Measurements from ENCODE around the gene THAP4. TPM values are rescaled to one million over a fixed set of nuclear protein-coding genes. Genes with fewer than 3 reads are reported as not detected.
"Not testable (repeated sequence)": the region's sequence is repeated elsewhere in the genome, so short reads cannot be mapped to it uniquely, and the experiment has no call there.

Gene THAP4
- total RNA-seq, 1 donor from 2014 or later, result 42.5 TPM

GRCh38 chr2:241598061-241598460, 38.9 kb downstream of the THAP4 start:
- H3K27me3 Mint-ChIP-seq (ENCODE audit: unreplicated experiment), result peaks cover 3% of the 10 kb centered on the region
- no peaks in the 10 kb centered on the region for H3K4me1 Mint-ChIP-seq (ENCODE audit: unreplicated experiment)
- peaks cover 20% of the 10 kb centered on the region for H3K36me3 Mint-ChIP-seq (ENCODE audit: low read depth, unreplicated experiment)

GRCh38 chr2:241597561-241597960, 39.4 kb downstream of the THAP4 start:
- H3K4me1 Mint-ChIP-seq (ENCODE audit: unreplicated experiment), result no peaks in the 10 kb centered on the region
- H3K36me3 Mint-ChIP-seq (ENCODE audit: low read depth, unreplicated experiment), result peaks cover 21% of the 10 kb centered on the region
- DNase-seq (ENCODE audit: low spot score), result no peak
- H3K27ac Mint-ChIP-seq (ENCODE audit: unreplicated experiment), result no peak overlapping the region
- TF ChIP-seq CTCF (IDR thresholded peaks at IDR 0.05; ENCODE audit: unreplicated experiment), result no peak
- H3K9me3 Mint-ChIP-seq (ENCODE audit: unreplicated experiment), result no peaks in the 10 kb centered on the region
- H3K27me3 Mint-ChIP-seq (ENCODE audit: unreplicated experiment), result peaks cover 3% of the 10 kb centered on the region
- H3K4me3 Mint-ChIP-seq (ENCODE audit: unreplicated experiment), result no peak overlapping the region

More at GRCh38 chr2:241598061-241598460, 38.9 kb downstream of the THAP4 start:
- no peak overlapping the region for H3K27ac Mint-ChIP-seq (ENCODE audit: unreplicated experiment)
- no peak for DNase-seq (ENCODE audit: low spot score)
- no peaks in the 10 kb centered on the region for H3K9me3 Mint-ChIP-seq (ENCODE audit: unreplicated experiment)
- H3K4me3 Mint-ChIP-seq (ENCODE audit: unreplicated experiment), result no peak overlapping the region
- no peak for TF ChIP-seq CTCF (IDR thresholded peaks at IDR 0.05; ENCODE audit: unreplicated experiment)

GRCh38 chr2:241595600-241596140, 41.3 kb downstream of the THAP4 start:
- H3K9me3 Mint-ChIP-seq (ENCODE audit: unreplicated experiment), result no peaks in the 10 kb centered on the region

GRCh38 chr2:241593271-241593670, 43.7 kb downstream of the THAP4 start:
- no peak for DNase-seq (ENCODE audit: low spot score)
- peaks cover 4% of the 10 kb centered on the region for H3K27me3 Mint-ChIP-seq (ENCODE audit: unreplicated experiment)
- no peak for TF ChIP-seq CTCF (IDR thresholded peaks at IDR 0.05; ENCODE audit: unreplicated experiment)
- no peaks in the 10 kb centered on the region for H3K4me1 Mint-ChIP-seq (ENCODE audit: unreplicated experiment)
- no peak overlapping the region for H3K27ac Mint-ChIP-seq (ENCODE audit: unreplicated experiment)
- H3K9me3 Mint-ChIP-seq (ENCODE audit: unreplicated experiment), result no peaks in the 10 kb centered on the region
- no peak overlapping the region for H3K4me3 Mint-ChIP-seq (ENCODE audit: unreplicated experiment)
- peaks cover 10% of the 10 kb centered on the region for H3K36me3 Mint-ChIP-seq (ENCODE audit: low read depth, unreplicated experiment)

More at GRCh38 chr2:241595600-241596140, 41.3 kb downstream of the THAP4 start:
- Mint-ChIP-seq H3K4me3 (ENCODE audit: unreplicated experiment) (no peak overlapping the region), H3K36me3 (ENCODE audit: low read depth, unreplicated experiment) (peaks cover 19% of the 10 kb centered on the region), H3K27ac (ENCODE audit: unreplicated experiment) (no peak overlapping the region), H3K27me3 (ENCODE audit: unreplicated experiment) (peaks cover 2% of the 10 kb centered on the region), H3K4me1 (ENCODE audit: unreplicated experiment) (no peaks in the 10 kb centered on the region)
- no peak for DNase-seq (ENCODE audit: low spot score)
- TF ChIP-seq CTCF (IDR thresholded peaks at IDR 0.05; ENCODE audit: unreplicated experiment), result no peak

- Mint-ChIP-seq H3K27me3 (ENCODE audit: unreplicated experiment) (peaks cover 5% of the 10 kb centered on the region), H3K27ac (ENCODE audit: unreplicated experiment) (no peak overlapping the region), H3K9me3 (ENCODE audit: unreplicated experiment) (no peaks in the 10 kb centered on the region)
These were observed 44.7 kb downstream of the THAP4 start for GRCh38 chr2:241592126-241592845.

GRCh38 chr2:241590496-241591455, 46.2 kb downstream of the THAP4 start:
- DNase-seq (ENCODE audit: low spot score); H3K4me1 Mint-ChIP-seq (ENCODE audit: unreplicated experiment); H3K27ac Mint-ChIP-seq (ENCODE audit: unreplicated experiment): not testable (repeated sequence)

More at GRCh38 chr2:241592126-241592845, 44.7 kb downstream of the THAP4 start:
- no peak for TF ChIP-seq CTCF (IDR thresholded peaks at IDR 0.05; ENCODE audit: unreplicated experiment)
- Mint-ChIP-seq H3K4me1 (ENCODE audit: unreplicated experiment) (no peaks in the 10 kb centered on the region), H3K36me3 (ENCODE audit: low read depth, unreplicated experiment) (peaks cover 14% of the 10 kb centered on the region), H3K4me3 (ENCODE audit: unreplicated experiment) (peak overlapping the region; percentile 51)
- DNase-seq (ENCODE audit: low spot score), result no peak

More at GRCh38 chr2:241590496-241591455, 46.2 kb downstream of the THAP4 start:
- H3K4me3 Mint-ChIP-seq (ENCODE audit: unreplicated experiment); H3K9me3 Mint-ChIP-seq (ENCODE audit: unreplicated experiment); H3K27me3 Mint-ChIP-seq (ENCODE audit: unreplicated experiment): not testable (repeated sequence)
- H3K36me3 Mint-ChIP-seq (ENCODE audit: low read depth, unreplicated experiment), result peaks cover 27% of the 10 kb centered on the region
